Mucosa of descending colon (tissue), 3 donors: ENCODE data around the gene MGAT4B. TPM values are rescaled to one million over a fixed set of nuclear protein-coding genes. Genes with fewer than 3 reads are reported as not detected.
"Not testable (repeated sequence)": the region's sequence is repeated elsewhere in the genome, so short reads cannot be mapped to it uniquely, and the experiment has no call there.

Experiments used
- ATAC-seq: fragments of 200-7000 bp; cut with Tn5 transposase; one replicate; pipeline ENCODE4 v1.9.1; 2020; ENCODE audit warnings: mild to moderate bottlenecking, moderate library complexity
- DNase-seq, 3 donors: peaks; one replicate each; pipeline ENCODE4 v3.0.0-alpha.2; 2020
- H3K36me3 ChIP-seq: fragments of 200-600 bp; one replicate; pipeline ENCODE4 v1.8.0; 2021; ENCODE audit warnings: low read depth, mild to moderate bottlenecking
- H3K4me1 ChIP-seq: fragments of 200-600 bp; one replicate; pipeline ENCODE4 v1.8.0; 2021; ENCODE audit warnings: low read depth, mild to moderate bottlenecking
- H3K4me3 ChIP-seq: fragments of 200-600 bp; one replicate; pipeline ENCODE4 v1.8.0; 2021; ENCODE audit warnings: mild to moderate bottlenecking
- H3K9me3 ChIP-seq: fragments of 200-600 bp; one replicate; pipeline ENCODE4 v1.8.0; 2021; ENCODE audit warnings: mild to moderate bottlenecking
- CTCF ChIP-seq: fragments of 200-600 bp; IDR thresholded peaks from one replicate; pipeline ENCODE4 v1.8.0; 2022; ENCODE audit warnings: antibody characterized with exemption, mild to moderate bottlenecking
- intact Hi-C, 2 donors: fragments of 100-400 bp; cut with DNase I in 1 of 2; cut with micrococcal nuclease in 1 of 2; formaldehyde crosslinking; loops; one replicate each; pipeline versions ENCODE4 v1.11.0 to v1.11.1; 2022; cut with DNase I, micrococcal nuclease
- total RNA-seq, 3 donors: library from RNA; stranded (reverse); fragmentation: NEBNext Ultra II Directional in 2 of 3; extraction: Animal tissue kit (Norgen Biotek cat#: 25700) in 2 of 3; gene quantifications; one replicate each; pipeline versions ENCODE4 v1.2.1 to v1.2.4, GENCODE V29; 2021 to 2023
- donor health status: DM: no; HTN: no; CAD: no; lungs with moderate emphysema.
- donor health status: DM: no; HTN: no; CAD: no.
- donor health status: DM: no; HTN: yes; CAD: no.

Gene MGAT4B
- total RNA-seq, 3 donors from 2014 or later: 274 to 623 (median 476) TPM

GRCh38 chr5:179792612-179793467 lies 13.8 kb downstream of the MGAT4B start:
- no peak for TF ChIP-seq CTCF
- no peak overlapping the region for H3K4me3 ChIP-seq
- H3K9me3 ChIP-seq: no peaks in the 10 kb centered on the region
- peaks cover 26% of the 10 kb centered on the region for H3K4me1 ChIP-seq
- ATAC-seq (no peak), DNase-seq (peak in 1 of 3 donors; percentile 48)
- intact Hi-C loops: no loop called here
- H3K36me3 ChIP-seq: no peaks in the 10 kb centered on the region

GRCh38 chr5:179791881-179792611 lies 14.6 kb downstream of the MGAT4B start:
- Histone ChIP-seq H3K9me3 (no peaks in the 10 kb centered on the region), H3K4me3 (no peak overlapping the region), H3K36me3 (no peaks in the 10 kb centered on the region), H3K4me1 (peaks cover 26% of the 10 kb centered on the region)
- ATAC-seq (no peak), DNase-seq (peak in 1 of 3 donors; percentile 38)
- intact Hi-C loops: no loop called here
- no peak for TF ChIP-seq CTCF

GRCh38 chr5:179789278-179789677 lies 17.4 kb downstream of the MGAT4B start:
- H3K4me3 ChIP-seq, H3K36me3 ChIP-seq, ATAC-seq, DNase-seq, H3K9me3 ChIP-seq, intact Hi-C loops, H3K4me1 ChIP-seq: not testable (repeated sequence)

- DNase-seq (no peak), ATAC-seq (no peak)
- no peaks in the 10 kb centered on the region for H3K36me3 ChIP-seq
- peaks cover under 1% of the 10 kb centered on the region for H3K4me1 ChIP-seq
- TF ChIP-seq CTCF: no peak
- intact Hi-C loops: no loop called here
- no peaks in the 10 kb centered on the region for H3K9me3 ChIP-seq
- H3K4me3 ChIP-seq: no peak overlapping the region
Observed at GRCh38 chr5:179788193-179788854, 18.3 kb downstream of the MGAT4B start.

- no peaks in the 10 kb centered on the region for H3K4me1 ChIP-seq
- intact Hi-C loops: no loop called here
- DNase-seq (no peak), ATAC-seq (no peak)
- no peak for TF ChIP-seq CTCF
- no peaks in the 10 kb centered on the region for H3K9me3 ChIP-seq
- no peak overlapping the region for H3K4me3 ChIP-seq
- H3K36me3 ChIP-seq: no peaks in the 10 kb centered on the region
Observed at GRCh38 chr5:179786861-179787260, 19.8 kb downstream of the MGAT4B start.

- no peak for DNase-seq
- H3K9me3 ChIP-seq: no peaks in the 10 kb centered on the region
- no peak for ATAC-seq
- TF ChIP-seq CTCF: no peak
- H3K4me3 ChIP-seq: no peak overlapping the region
- intact Hi-C loops: no loop called here
- no peaks in the 10 kb centered on the region for H3K36me3 ChIP-seq
- H3K4me1 ChIP-seq: no peaks in the 10 kb centered on the region
Observed at GRCh38 chr5:179783128-179783527, 23.5 kb downstream of the MGAT4B start.
